GM12878 (cell line): ENCODE data around the gene IQCF2. TPM values are rescaled to one million over a fixed set of nuclear protein-coding genes. Genes with fewer than 3 reads are reported as not detected.

ENCODE experiments used
- ATAC-seq: fragments of 200-7000 bp; cut with Tn5 transposase; 3 replicates; pipeline ENCODE4 v1.9.1; 2020; ENCODE audit warnings: mild to moderate bottlenecking, moderate library complexity
- BruUV-seq: library from RNA; stranded (reverse); fragments of 400-500 nt; replicated peaks from 2 replicates; lab custom pipeline; 2021; lab: Mats Ljungman, UMichigan
- CTCF ChIA-PET: fragments of 300-600 bp; sonication (Branson Sonifier 250); formaldehyde crosslinking; extraction: SDS; loops from one replicate; lab custom pipeline; 2021; ENCODE audit warnings: inconsistent platforms; lab: Yijun Ruan, JAX
- POLR2A ChIA-PET: fragments of 350-600 bp; formaldehyde crosslinking; extraction: SDS; loops from one replicate; lab custom pipeline; 2021; ENCODE audit warnings: inconsistent platforms; lab: Charles Lee
- RAD21 ChIA-PET: fragments of 300-600 bp; sonication (Branson Sonifier 250); formaldehyde crosslinking; loops from one replicate; lab custom pipeline; 2023; ENCODE audit warnings: antibody characterized with exemption; ENCODE audit not compliant: unreplicated experiment; lab: Charles Lee
- SMC1A ChIA-PET: fragments of 300-600 bp; sonication (Branson Sonifier 250); formaldehyde crosslinking; loops from one replicate; lab custom pipeline; 2023; ENCODE audit not compliant: unreplicated experiment, uncharacterized antibody; lab: Charles Lee
- DNase-seq: peaks from one replicate; pipeline ENCODE4 v3.0.0-alpha.2; 2011; ENCODE audit warnings: low read depth, low spot score
- FAIRE-seq: peaks from 3 replicates; lab custom pipeline; 2011; peaks lifted over from hg19 to GRCh38; lab: Jason Lieb, UNC
- H2AFZ ChIP-seq: 2 replicates; pipeline ENCODE4 v1.6.0; 2011; ENCODE audit warnings: low read depth, low read length, control low read depth; ENCODE audit not compliant: control insufficient read depth
- H3K27ac ChIP-seq: 2 replicates; pipeline ENCODE4 v1.5.1; 2011; ENCODE audit warnings: control low read depth; ENCODE audit not compliant: control insufficient read depth, insufficient read depth
- H3K27me3 ChIP-seq, 2 experiments: replicated peaks in 1 of 2; 2 replicates each; pipeline versions ENCODE4 v1.6.0 to v1.6.1; 2011; ENCODE audit warnings: low read length in 1 of 2; ENCODE audit not compliant: control insufficient read depth in 2 of 2, insufficient read depth in 2 of 2
- H3K36me3 ChIP-seq, 2 experiments: 2 replicates each; pipeline ENCODE4 v1.5.1; 2011; ENCODE audit warnings: low read length in 1 of 2; ENCODE audit not compliant: control insufficient read depth in 2 of 2, insufficient read depth in 2 of 2
- H3K4me1 ChIP-seq: 2 replicates; pipeline ENCODE4 v1.6.1; 2011; ENCODE audit warnings: mild to moderate bottlenecking, low read length, moderate library complexity, mixed read lengths; ENCODE audit not compliant: control insufficient read depth, insufficient read depth
- H3K4me2 ChIP-seq: 2 replicates; pipeline ENCODE4 v1.6.0; 2011; ENCODE audit warnings: control low read depth; ENCODE audit not compliant: control insufficient read depth, insufficient read depth
- H3K4me3 ChIP-seq: fragments of 200-600 bp; sonication (generic); 2 replicates; pipeline ENCODE4 v1.5.1; 2016
- H3K79me2 ChIP-seq: 2 replicates; pipeline ENCODE4 v1.6.0; 2011; ENCODE audit warnings: low read length; ENCODE audit not compliant: control insufficient read depth, insufficient read depth
- H3K9ac ChIP-seq: 2 replicates; pipeline ENCODE4 v1.8.0; 2011; ENCODE audit warnings: low read length, control low read depth, mixed read lengths; ENCODE audit not compliant: control insufficient read depth, insufficient read depth
- H3K9me3 ChIP-seq: replicated peaks from 3 replicates; pipeline ENCODE4 v1.5.1; 2011; ENCODE audit warnings: mild to moderate bottlenecking, low read length; ENCODE audit not compliant: control insufficient read depth, insufficient read depth
- H4K20me1 ChIP-seq: 2 replicates; pipeline ENCODE4 v1.6.0; 2011; ENCODE audit not compliant: control insufficient read depth, insufficient read depth
- CTCF ChIP-seq, 3 experiments: IDR thresholded peaks in 2 of 3; conservative IDR thresholded peaks in 1 of 3; 2 replicates each; pipeline ENCODE4 v1.5.1; 2011; ENCODE audit warnings: low read depth in 3 of 3, low read length in 3 of 3, mild to moderate bottlenecking in 3 of 3, control low read depth in 2 of 3, moderate library complexity in 2 of 3, inconsistent platforms in 1 of 3, mixed read lengths in 1 of 3; ENCODE audit not compliant: control insufficient read depth in 2 of 3, insufficient read depth in 1 of 3; ENCODE audit errors: extremely low read depth in 1 of 3
- EZH2 ChIP-seq: IDR thresholded peaks from 2 replicates; pipeline ENCODE4 v1.6.1; 2012; ENCODE audit warnings: low read depth, mild to moderate bottlenecking, control low read depth, inconsistent platforms, low read length, borderline replicate concordance; ENCODE audit not compliant: control insufficient read depth
- GATAD2B ChIP-seq: fragments of 450-650 bp; conservative IDR thresholded peaks from 2 replicates; pipeline ENCODE4 v1.6.1; 2017; ENCODE audit warnings: low read depth, mild to moderate bottlenecking, moderate library complexity
- HCFC1 ChIP-seq: fragments of 150-350 bp; IDR thresholded peaks from 2 replicates; pipeline ENCODE4 v1.6.1; 2014; ENCODE audit warnings: low read length
- NFYB ChIP-seq: IDR thresholded peaks from 2 replicates; pipeline ENCODE4 v1.6.1; 2011; ENCODE audit warnings: low read depth, mild to moderate bottlenecking, low read length, improper control_type of control experiment, moderate library complexity; ENCODE audit not compliant: insufficient read depth
- RB1 ChIP-seq: fragments of 450-650 bp; formaldehyde crosslinking; IDR thresholded peaks from 2 replicates; pipeline ENCODE4 v1.6.1; 2017; ENCODE audit warnings: mild to moderate bottlenecking, borderline replicate concordance
- RFX5 ChIP-seq: IDR thresholded peaks from 2 replicates; pipeline ENCODE4 v1.6.1; 2011; ENCODE audit warnings: low read depth, low read length, improper control_type of control experiment
- SMC3 ChIP-seq: IDR thresholded peaks from 2 replicates; pipeline ENCODE4 v1.6.1; 2011; ENCODE audit warnings: low read length, improper control_type of control experiment, borderline replicate concordance
- SPI1 ChIP-seq: IDR thresholded peaks from 2 replicates; pipeline ENCODE4 v1.6.1; 2011; ENCODE audit warnings: low read depth, mild to moderate bottlenecking, low read length, moderate library complexity, borderline replicate concordance; ENCODE audit not compliant: insufficient read depth
- SUPT20H ChIP-seq: IDR thresholded peaks from 2 replicates; pipeline ENCODE4 v1.6.1; 2011; ENCODE audit warnings: low read depth, mild to moderate bottlenecking, low read length, moderate library complexity, borderline replicate concordance; ENCODE audit not compliant: control insufficient read depth
- TAF1 ChIP-seq: IDR thresholded peaks from 2 replicates; pipeline ENCODE4 v1.6.1; 2011; ENCODE audit warnings: mild to moderate bottlenecking, low read depth, low read length, borderline replicate concordance
- ZNF274 ChIP-seq: IDR thresholded peaks from one replicate; pipeline ENCODE4 v1.8.0; 2011; ENCODE audit not compliant: insufficient read length, insufficient read depth
- ZSCAN29 ChIP-seq: fragments of 450-650 bp; IDR thresholded peaks from 2 replicates; pipeline ENCODE4 v1.6.1; 2017; ENCODE audit warnings: mild to moderate bottlenecking, moderate library complexity
- WGBS: methylation state at CpG from one replicate; pipeline ENCODE4 v1.1.6; 2016; ENCODE audit warnings: low lambda C conversion rate; ENCODE audit not compliant: insufficient replicate concordance, insufficient coverage; ENCODE audit errors: missing lambda C conversion rate; 5-methylcytosine and 5-hydroxymethylcytosine counted together
- in situ Hi-C: fragments of 300-500 bp; cut with MboI; formaldehyde crosslinking; loops from 9 replicates; pipeline ENCODE4 v1.14.3; 2018; ENCODE audit warnings: mixed read lengths
- intact Hi-C: fragments of 100-400 bp; cut with micrococcal nuclease; formaldehyde crosslinking; loops from one replicate; pipeline ENCODE4 v1.14.2; 2022; ENCODE audit not compliant: unreplicated experiment
- polyA plus RNA-seq, 11 experiments: library from polyadenylated mRNA; depleted of rRNA in 4 of 11; unstranded in 6 of 11; stranded (reverse) in 5 of 11; fragments of >200 nt; fragmentation: Nextera tagmentation in 4 of 11; fragmentation: Illumina TruSeq in 1 of 11; extraction: Ambion mirVana in 4 of 11; extraction: Trizol in 1 of 11; gene quantifications; 1 replicate in 1 of 11; 2 replicates in 10 of 11; pipeline versions ENCODE4 v1.2.1 to v1.2.3, GENCODE V29; 2011 to 2016; ENCODE audit warnings: inconsistent platforms in 2 of 11, missing spikeins in 2 of 11, low read depth in 1 of 11
- total RNA-seq, 4 experiments: library from RNA; depleted of rRNA in 3 of 4; stranded (reverse); fragments of >200 nt in 3 of 4; fragmentation: Illumina TruSeq in 1 of 4; extraction: Trizol in 1 of 4; gene quantifications; 2 replicates each; pipeline versions ENCODE4 v1.2.1 to v1.2.3, GENCODE V29; 2013 to 2021
- TF ChIP-seq, protein P1 (sequence below): fragments of 450-650 bp; formaldehyde crosslinking; IDR thresholded peaks from 2 replicates; pipeline ENCODE4 v1.4.0; 2020; ENCODE audit warnings: mild to moderate bottlenecking, moderate library complexity
- TF ChIP-seq, protein P2 (sequence below): fragments of 450-650 bp; IDR thresholded peaks from 2 replicates; pipeline ENCODE4 v1.6.1; 2017; ENCODE audit warnings: low read depth, mild to moderate bottlenecking, moderate library complexity

Gene IQCF2
- total and polyA plus RNA-seq, 10 of the 15 experiments (the other 5 are each of a cell fraction or from before 2014, with no cell fraction given), result not detected

DNA sequence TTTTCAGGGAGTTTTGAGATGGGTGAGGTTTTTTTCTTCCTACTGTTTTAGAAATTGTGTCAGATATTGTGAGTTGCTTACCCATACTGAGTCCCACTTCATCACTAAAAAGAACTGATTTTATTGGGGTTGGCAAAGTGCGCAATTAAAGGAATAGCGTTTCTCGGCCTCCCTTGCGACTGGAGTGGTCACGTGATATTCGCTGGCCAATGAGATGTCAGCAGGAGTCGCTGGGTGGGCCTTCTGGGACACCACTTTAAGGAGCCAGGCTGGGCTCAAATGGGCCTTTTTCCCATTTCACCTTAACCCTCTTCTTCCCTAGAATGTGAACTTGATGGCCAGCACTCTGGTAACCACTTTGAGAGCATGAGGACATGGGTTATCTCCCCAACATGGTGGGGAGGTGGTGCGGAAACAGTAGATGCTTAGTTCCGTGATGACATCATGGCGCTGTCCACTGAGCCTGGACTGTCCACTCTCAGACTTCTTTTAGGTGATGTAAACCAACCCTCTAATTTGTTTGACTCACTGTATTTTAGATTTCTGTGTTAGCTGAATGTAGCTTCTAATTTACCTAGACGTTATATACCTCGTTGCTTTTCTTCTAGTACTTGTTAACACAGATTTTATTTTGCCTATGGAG, 27.2 kb downstream of the IQCF2 start:
- DNase-seq, result no peak
- TF ChIP-seq, protein P1, sequence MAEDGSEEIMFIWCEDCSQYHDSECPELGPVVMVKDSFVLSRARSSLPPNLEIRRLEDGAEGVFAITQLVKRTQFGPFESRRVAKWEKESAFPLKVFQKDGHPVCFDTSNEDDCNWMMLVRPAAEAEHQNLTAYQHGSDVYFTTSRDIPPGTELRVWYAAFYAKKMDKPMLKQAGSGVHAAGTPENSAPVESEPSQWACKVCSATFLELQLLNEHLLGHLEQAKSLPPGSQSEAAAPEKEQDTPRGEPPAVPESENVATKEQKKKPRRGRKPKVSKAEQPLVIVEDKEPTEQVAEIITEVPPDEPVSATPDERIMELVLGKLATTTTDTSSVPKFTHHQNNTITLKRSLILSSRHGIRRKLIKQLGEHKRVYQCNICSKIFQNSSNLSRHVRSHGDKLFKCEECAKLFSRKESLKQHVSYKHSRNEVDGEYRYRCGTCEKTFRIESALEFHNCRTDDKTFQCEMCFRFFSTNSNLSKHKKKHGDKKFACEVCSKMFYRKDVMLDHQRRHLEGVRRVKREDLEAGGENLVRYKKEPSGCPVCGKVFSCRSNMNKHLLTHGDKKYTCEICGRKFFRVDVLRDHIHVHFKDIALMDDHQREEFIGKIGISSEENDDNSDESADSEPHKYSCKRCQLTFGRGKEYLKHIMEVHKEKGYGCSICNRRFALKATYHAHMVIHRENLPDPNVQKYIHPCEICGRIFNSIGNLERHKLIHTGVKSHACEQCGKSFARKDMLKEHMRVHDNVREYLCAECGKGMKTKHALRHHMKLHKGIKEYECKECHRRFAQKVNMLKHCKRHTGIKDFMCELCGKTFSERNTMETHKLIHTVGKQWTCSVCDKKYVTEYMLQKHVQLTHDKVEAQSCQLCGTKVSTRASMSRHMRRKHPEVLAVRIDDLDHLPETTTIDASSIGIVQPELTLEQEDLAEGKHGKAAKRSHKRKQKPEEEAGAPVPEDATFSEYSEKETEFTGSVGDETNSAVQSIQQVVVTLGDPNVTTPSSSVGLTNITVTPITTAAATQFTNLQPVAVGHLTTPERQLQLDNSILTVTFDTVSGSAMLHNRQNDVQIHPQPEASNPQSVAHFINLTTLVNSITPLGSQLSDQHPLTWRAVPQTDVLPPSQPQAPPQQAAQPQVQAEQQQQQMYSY (CRISPR knock-in tag), result no peak
- TF ChIP-seq NFYB (no peak), RB1 (no peak), SPI1 (no peak), SUPT20H (no peak), HCFC1 (no peak), ZSCAN29 (no peak), RFX5 (no peak), ZNF274 (no peak), TAF1 (no peak), GATAD2B (no peak), SMC3 (no peak), EZH2 (no peak), CTCF (IDR thresholded peaks at IDR 0.05 in 2 of 3, conservative IDR thresholded peaks at IDR 0.05 in 1 of 3; ENCODE audit: control insufficient read depth in 2 of 3, extremely low read depth in 1 of 3, insufficient read depth in 1 of 3, low read depth in 3 of 3, low read length in 3 of 3) (no peak)
- TF ChIP-seq, protein P2, sequence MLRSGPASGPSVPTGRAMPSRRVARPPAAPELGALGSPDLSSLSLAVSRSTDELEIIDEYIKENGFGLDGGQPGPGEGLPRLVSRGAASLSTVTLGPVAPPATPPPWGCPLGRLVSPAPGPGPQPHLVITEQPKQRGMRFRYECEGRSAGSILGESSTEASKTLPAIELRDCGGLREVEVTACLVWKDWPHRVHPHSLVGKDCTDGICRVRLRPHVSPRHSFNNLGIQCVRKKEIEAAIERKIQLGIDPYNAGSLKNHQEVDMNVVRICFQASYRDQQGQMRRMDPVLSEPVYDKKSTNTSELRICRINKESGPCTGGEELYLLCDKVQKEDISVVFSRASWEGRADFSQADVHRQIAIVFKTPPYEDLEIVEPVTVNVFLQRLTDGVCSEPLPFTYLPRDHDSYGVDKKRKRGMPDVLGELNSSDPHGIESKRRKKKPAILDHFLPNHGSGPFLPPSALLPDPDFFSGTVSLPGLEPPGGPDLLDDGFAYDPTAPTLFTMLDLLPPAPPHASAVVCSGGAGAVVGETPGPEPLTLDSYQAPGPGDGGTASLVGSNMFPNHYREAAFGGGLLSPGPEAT, result no peak
- H3K27me3 ChIP-seq, result peaks cover 0 to 2% of the 10 kb centered on the region in 2 experiments; a peak in 2 of 4 replicates
- H3K4me2 ChIP-seq, result no peak overlapping the region
- H3K27ac ChIP-seq, result no peak overlapping the region
- POLR2A ChIA-PET, result no interaction called here
- in situ Hi-C loops (no loop called here), intact Hi-C loops (no loop called here)
- ATAC-seq, result no peak
- no peak overlapping the region for H3K4me3 ChIP-seq
- no peaks in the 10 kb centered on the region for H4K20me1 ChIP-seq
- RAD21 ChIA-PET, result no interaction called here
- BruUV-seq, result no TSS peak
- H3K9me3 ChIP-seq, result no peaks in the 10 kb centered on the region
- 38% methylated on average over 12 of the region's 12 CpGs for WGBS
- CTCF ChIA-PET, result no interaction called here
- SMC1A ChIA-PET, result no interaction called here
- no peaks in the 10 kb centered on the region for H3K4me1 ChIP-seq
- no peak for FAIRE-seq
- no peak overlapping the region for H3K9ac ChIP-seq
- no peaks in the 10 kb centered on the region for H3K36me3 ChIP-seq
- H3K79me2 ChIP-seq, result no peaks in the 10 kb centered on the region
- no peak overlapping the region for H2AFZ ChIP-seq
